ENCODE measurements around the gene PARVB. TPM values are rescaled to one million over a fixed set of nuclear protein-coding genes. Genes with fewer than 3 reads are reported as not detected.

Gene PARVB
- total RNA-seq, 2 donors from 2014 or later: 7.3 to 9.2 TPM

- TF ChIP-seq CTCF (IDR thresholded peaks at IDR 0.05) (no peak), POLR2A (IDR thresholded peaks at IDR 0.05) (no peak)
- Histone ChIP-seq H3K9me3 (no peaks in the 10 kb centered on the region), H3K27ac (no peak overlapping the region), H3K4me3 (no peak overlapping the region), H3K4me1 (peaks cover 6% of the 10 kb centered on the region), H3K36me3 (replicated peaks in 1 of 2; ENCODE audit: insufficient read depth in 1 of 2, low read depth in 2 of 2) (peaks cover 0 to 26% of the 10 kb centered on the region in 2 donors), H3K27me3 (no peaks in the 10 kb centered on the region)
- intact Hi-C loops (cut with DNase I): no loop called here
- no peak for ATAC-seq
- no peak for DNase-seq
- WGBS, 2 donors: 94 to 96% methylated on average over 7 of the region's 7 CpGs
Measured at GRCh38 chr22:43980579-43980978, 43.5 kb upstream of the PARVB start.

GRCh38 chr22:43980996-43981395 lies 43.1 kb upstream of the PARVB start:
- H3K27me3 ChIP-seq: no peaks in the 10 kb centered on the region
- peaks cover 6% of the 10 kb centered on the region for H3K4me1 ChIP-seq
- H3K27ac ChIP-seq: no peak overlapping the region
- H3K36me3 ChIP-seq (replicated peaks in 1 of 2; ENCODE audit: insufficient read depth in 1 of 2, low read depth in 2 of 2): peaks cover 0 to 23% of the 10 kb centered on the region in 2 donors
- ATAC-seq: no peak
- TF ChIP-seq POLR2A (IDR thresholded peaks at IDR 0.05) (no peak), CTCF (IDR thresholded peaks at IDR 0.05) (no peak)
- no peaks in the 10 kb centered on the region for H3K9me3 ChIP-seq
- WGBS, 2 donors: 65 to 86% methylated on average over 12 to 17 of the region's 17 CpGs
- intact Hi-C loops (cut with DNase I): no loop called here
- no peak overlapping the region for H3K4me3 ChIP-seq
- no peak for DNase-seq

GRCh38 chr22:43983808-43984207 lies 40.3 kb upstream of the PARVB start:
- Histone ChIP-seq H3K4me3 (no peak overlapping the region), H3K27ac (no peak overlapping the region), H3K9me3 (no peaks in the 10 kb centered on the region), H3K27me3 (no peaks in the 10 kb centered on the region), H3K4me1 (peaks cover under 1% of the 10 kb centered on the region), H3K36me3 (replicated peaks in 1 of 2; ENCODE audit: insufficient read depth in 1 of 2, low read depth in 2 of 2) (peaks cover 0 to 21% of the 10 kb centered on the region in 2 donors)
- no peak for DNase-seq
- WGBS, 2 donors: 96% methylated on average over 16 of the region's 16 CpGs
- ATAC-seq: no peak
- intact Hi-C loops (cut with DNase I): no loop called here
- no peak for TF ChIP-seq POLR2A (IDR thresholded peaks at IDR 0.05)
- no peak for TF ChIP-seq CTCF (IDR thresholded peaks at IDR 0.05)

GRCh38 chr22:43985532-43985931 lies 38.6 kb upstream of the PARVB start:
- 80 to 90% methylated on average over 12 of the region's 12 CpGs for WGBS, 2 donors
- Histone ChIP-seq H3K36me3 (replicated peaks in 1 of 2; ENCODE audit: insufficient read depth in 1 of 2, low read depth in 2 of 2) (peaks cover 0 to 17% of the 10 kb centered on the region in 2 donors), H3K4me1 (no peaks in the 10 kb centered on the region), H3K9me3 (no peaks in the 10 kb centered on the region), H3K4me3 (no peak overlapping the region), H3K27me3 (no peaks in the 10 kb centered on the region), H3K27ac (no peak overlapping the region)
- intact Hi-C loops (cut with DNase I): no loop called here
- TF ChIP-seq POLR2A (IDR thresholded peaks at IDR 0.05): no peak
- TF ChIP-seq CTCF (IDR thresholded peaks at IDR 0.05): no peak
- DNase-seq (no peak), ATAC-seq (no peak)

- DNase-seq (no peak), ATAC-seq (no peak)
- no peaks in the 10 kb centered on the region for H3K27me3 ChIP-seq
- H3K4me1 ChIP-seq: no peaks in the 10 kb centered on the region
- TF ChIP-seq CTCF (IDR thresholded peaks at IDR 0.05) (no peak), POLR2A (IDR thresholded peaks at IDR 0.05) (no peak)
- H3K27ac ChIP-seq: no peak overlapping the region
- H3K9me3 ChIP-seq: no peaks in the 10 kb centered on the region
- intact Hi-C loops (cut with DNase I): no loop called here
- no peak overlapping the region for H3K4me3 ChIP-seq
- peaks cover 0 to 22% of the 10 kb centered on the region in 2 donors for H3K36me3 ChIP-seq (replicated peaks in 1 of 2; ENCODE audit: insufficient read depth in 1 of 2, low read depth in 2 of 2)
- 77 to 86% methylated on average over 8 of the region's 8 CpGs for WGBS, 2 donors
Measured at GRCh38 chr22:43988116-43988820, 35.8 kb upstream of the PARVB start.

All from body of pancreas (tissue), 4 donors.